ENCODE data around the gene CAMK1G. TPM values are rescaled to one million over a fixed set of nuclear protein-coding genes. Genes with fewer than 3 reads are reported as not detected.

The CAMK1G gene
- total and polyA plus RNA-seq, 2 experiments from 2014 or later, result 0.32 to 0.76 TPM

DNA sequence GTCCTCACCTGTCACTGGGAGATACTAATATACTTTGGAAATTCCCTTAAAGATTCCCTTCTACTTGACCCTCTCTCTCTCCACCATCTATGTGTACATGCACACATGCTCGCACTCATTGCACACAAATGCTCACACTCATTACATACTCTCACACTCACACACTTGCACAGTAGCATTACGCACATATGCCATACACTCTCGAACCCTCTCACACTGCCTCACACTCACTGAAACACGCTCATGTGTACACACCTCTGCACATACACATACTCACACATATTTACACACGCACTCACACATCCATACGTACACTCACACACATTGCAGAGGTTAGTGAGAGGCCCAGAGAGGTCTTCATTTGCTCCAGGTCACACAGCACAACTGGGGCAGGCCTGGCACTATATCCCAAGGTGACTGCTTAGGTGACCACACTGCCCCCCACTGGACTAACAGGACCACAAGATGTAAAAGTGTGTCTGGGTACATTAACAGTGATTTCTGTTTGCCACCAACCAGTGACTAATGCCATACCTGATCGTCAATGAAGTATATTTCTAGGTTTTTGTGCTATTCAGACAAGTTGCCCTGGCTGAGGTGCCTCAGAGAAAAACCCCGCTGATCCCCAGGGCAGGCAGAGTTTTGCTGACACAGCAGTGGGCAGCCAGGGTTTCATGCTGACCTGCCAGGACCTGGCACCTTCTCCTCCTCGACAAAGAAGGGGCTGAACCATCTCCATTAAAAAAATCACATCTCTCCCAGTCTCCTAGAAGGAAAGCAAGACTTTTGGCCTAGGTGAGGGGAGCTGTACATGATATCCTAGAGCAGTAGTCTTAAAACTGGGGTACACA is 28.5 kb upstream of the CAMK1G start:
- Mint-ChIP-seq H3K4me3 (no peak overlapping the region), H3K27ac (no peak overlapping the region), H3K9me3 (no peaks in the 10 kb centered on the region), H3K36me3 (ENCODE audit: low read depth) (no peaks in the 10 kb centered on the region), H3K27me3 (ENCODE audit: insufficient read depth, low read depth, poor library complexity) (peaks cover 2% of the 10 kb centered on the region), H3K4me1 (peaks cover 17% of the 10 kb centered on the region)
- H3K9me2 ChIP-seq (ENCODE audit: insufficient read depth), result no peaks in the 10 kb centered on the region
- no peaks in the 10 kb centered on the region for H3K27me3 ChIP-seq (ENCODE audit: insufficient read depth)
- ATAC-seq (peak; percentile 26; the same call in 1 of the 3 replicates), DNase-seq (ENCODE audit: low spot score) (peak; percentile 38)
- H4K20me1 ChIP-seq (replicated peaks; ENCODE audit: insufficient read depth), result no peaks in the 10 kb centered on the region
- no peak overlapping the region for H2AFZ ChIP-seq
- no peaks in the 10 kb centered on the region; the same call in 1 of the 2 replicates for H3F3A ChIP-seq (replicated peaks; ENCODE audit: low read depth)
- H3K4me1 ChIP-seq (ENCODE audit: insufficient read depth), result peaks cover 45% of the 10 kb centered on the region
- H3K36me3 ChIP-seq (ENCODE audit: insufficient read depth), result no peaks in the 10 kb centered on the region
- no peak overlapping the region for H3K27ac ChIP-seq (ENCODE audit: low read depth)
- H3K79me2 ChIP-seq (replicated peaks; ENCODE audit: insufficient read depth), result no peaks in the 10 kb centered on the region
- TF ChIP-seq, protein P1, sequence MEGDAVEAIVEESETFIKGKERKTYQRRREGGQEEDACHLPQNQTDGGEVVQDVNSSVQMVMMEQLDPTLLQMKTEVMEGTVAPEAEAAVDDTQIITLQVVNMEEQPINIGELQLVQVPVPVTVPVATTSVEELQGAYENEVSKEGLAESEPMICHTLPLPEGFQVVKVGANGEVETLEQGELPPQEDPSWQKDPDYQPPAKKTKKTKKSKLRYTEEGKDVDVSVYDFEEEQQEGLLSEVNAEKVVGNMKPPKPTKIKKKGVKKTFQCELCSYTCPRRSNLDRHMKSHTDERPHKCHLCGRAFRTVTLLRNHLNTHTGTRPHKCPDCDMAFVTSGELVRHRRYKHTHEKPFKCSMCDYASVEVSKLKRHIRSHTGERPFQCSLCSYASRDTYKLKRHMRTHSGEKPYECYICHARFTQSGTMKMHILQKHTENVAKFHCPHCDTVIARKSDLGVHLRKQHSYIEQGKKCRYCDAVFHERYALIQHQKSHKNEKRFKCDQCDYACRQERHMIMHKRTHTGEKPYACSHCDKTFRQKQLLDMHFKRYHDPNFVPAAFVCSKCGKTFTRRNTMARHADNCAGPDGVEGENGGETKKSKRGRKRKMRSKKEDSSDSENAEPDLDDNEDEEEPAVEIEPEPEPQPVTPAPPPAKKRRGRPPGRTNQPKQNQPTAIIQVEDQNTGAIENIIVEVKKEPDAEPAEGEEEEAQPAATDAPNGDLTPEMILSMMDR (conservative IDR thresholded peaks at IDR 0.05; ENCODE audit: low read depth in 2 of 2), result peak; percentile 54 to 71
- TF ChIP-seq STAT1 (IDR thresholded peaks at IDR 0.05; ENCODE audit: unreplicated experiment), result no peak
- no peak overlapping the region for H3K4me3 ChIP-seq
- no peak overlapping the region for H3K4me2 ChIP-seq

- H3K9me2 ChIP-seq (ENCODE audit: insufficient read depth), result no peaks in the 10 kb centered on the region
- H3F3A ChIP-seq (replicated peaks; ENCODE audit: low read depth), result no peaks in the 10 kb centered on the region; the same call in 1 of the 2 replicates
- ATAC-seq (peak; percentile 87), DNase-seq (ENCODE audit: low spot score) (peak; percentile 79)
- TF ChIP-seq, protein P2, sequence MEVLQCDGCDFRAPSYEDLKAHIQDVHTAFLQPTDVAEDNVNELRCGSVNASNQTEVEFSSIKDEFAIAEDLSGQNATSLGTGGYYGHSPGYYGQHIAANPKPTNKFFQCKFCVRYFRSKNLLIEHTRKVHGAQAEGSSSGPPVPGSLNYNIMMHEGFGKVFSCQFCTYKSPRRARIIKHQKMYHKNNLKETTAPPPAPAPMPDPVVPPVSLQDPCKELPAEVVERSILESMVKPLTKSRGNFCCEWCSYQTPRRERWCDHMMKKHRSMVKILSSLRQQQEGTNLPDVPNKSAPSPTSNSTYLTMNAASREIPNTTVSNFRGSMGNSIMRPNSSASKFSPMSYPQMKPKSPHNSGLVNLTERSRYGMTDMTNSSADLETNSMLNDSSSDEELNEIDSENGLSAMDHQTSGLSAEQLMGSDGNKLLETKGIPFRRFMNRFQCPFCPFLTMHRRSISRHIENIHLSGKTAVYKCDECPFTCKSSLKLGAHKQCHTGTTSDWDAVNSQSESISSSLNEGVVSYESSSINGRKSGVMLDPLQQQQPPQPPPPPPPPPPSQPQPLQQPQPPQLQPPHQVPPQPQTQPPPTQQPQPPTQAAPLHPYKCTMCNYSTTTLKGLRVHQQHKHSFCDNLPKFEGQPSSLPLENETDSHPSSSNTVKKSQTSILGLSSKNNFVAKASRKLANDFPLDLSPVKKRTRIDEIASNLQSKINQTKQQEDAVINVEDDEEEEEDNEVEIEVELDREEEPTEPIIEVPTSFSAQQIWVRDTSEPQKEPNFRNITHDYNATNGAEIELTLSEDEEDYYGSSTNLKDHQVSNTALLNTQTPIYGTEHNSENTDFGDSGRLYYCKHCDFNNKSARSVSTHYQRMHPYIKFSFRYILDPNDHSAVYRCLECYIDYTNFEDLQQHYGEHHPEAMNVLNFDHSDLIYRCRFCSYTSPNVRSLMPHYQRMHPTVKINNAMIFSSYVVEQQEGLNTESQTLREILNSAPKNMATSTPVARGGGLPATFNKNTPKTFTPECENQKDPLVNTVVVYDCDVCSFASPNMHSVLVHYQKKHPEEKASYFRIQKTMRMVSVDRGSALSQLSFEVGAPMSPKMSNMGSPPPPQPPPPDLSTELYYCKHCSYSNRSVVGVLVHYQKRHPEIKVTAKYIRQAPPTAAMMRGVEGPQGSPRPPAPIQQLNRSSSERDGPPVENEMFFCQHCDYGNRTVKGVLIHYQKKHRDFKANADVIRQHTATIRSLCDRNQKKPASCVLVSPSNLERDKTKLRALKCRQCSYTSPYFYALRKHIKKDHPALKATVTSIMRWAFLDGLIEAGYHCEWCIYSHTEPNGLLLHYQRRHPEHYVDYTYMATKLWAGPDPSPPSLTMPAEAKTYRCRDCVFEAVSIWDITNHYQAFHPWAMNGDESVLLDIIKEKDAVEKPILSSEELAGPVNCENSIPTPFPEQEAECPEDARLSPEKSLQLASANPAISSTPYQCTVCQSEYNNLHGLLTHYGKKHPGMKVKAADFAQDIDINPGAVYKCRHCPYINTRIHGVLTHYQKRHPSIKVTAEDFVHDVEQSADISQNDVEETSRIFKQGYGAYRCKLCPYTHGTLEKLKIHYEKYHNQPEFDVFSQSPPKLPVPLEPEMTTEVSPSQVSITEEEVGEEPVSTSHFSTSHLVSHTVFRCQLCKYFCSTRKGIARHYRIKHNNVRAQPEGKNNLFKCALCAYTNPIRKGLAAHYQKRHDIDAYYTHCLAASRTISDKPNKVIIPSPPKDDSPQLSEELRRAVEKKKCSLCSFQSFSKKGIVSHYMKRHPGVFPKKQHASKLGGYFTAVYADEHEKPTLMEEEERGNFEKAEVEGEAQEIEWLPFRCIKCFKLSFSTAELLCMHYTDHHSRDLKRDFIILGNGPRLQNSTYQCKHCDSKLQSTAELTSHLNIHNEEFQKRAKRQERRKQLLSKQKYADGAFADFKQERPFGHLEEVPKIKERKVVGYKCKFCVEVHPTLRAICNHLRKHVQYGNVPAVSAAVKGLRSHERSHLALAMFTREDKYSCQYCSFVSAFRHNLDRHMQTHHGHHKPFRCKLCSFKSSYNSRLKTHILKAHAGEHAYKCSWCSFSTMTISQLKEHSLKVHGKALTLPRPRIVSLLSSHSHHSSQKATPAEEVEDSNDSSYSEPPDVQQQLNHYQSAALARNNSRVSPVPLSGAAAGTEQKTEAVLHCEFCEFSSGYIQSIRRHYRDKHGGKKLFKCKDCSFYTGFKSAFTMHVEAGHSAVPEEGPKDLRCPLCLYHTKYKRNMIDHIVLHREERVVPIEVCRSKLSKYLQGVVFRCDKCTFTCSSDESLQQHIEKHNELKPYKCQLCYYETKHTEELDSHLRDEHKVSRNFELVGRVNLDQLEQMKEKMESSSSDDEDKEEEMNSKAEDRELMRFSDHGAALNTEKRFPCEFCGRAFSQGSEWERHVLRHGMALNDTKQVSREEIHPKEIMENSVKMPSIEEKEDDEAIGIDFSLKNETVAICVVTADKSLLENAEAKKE (CRISPR knock-in tag; IDR thresholded peaks at IDR 0.05), result peak; percentile 91
- no peak for TF ChIP-seq EZH2phosphoT487 (IDR thresholded peaks at IDR 0.05; ENCODE audit: unreplicated experiment)
- peaks cover 3% of the 10 kb centered on the region for H3K27me3 Mint-ChIP-seq (ENCODE audit: insufficient read depth, low read depth, poor library complexity)
- H3K27me3 ChIP-seq (ENCODE audit: insufficient read depth), result no peaks in the 10 kb centered on the region
- no peaks in the 10 kb centered on the region for H3K79me2 ChIP-seq (replicated peaks; ENCODE audit: insufficient read depth)
- peak overlapping the region; percentile 18; the same call in 1 of the 2 replicates for H3K27ac ChIP-seq (ENCODE audit: low read depth)
- H3K36me3 Mint-ChIP-seq (ENCODE audit: low read depth), result no peaks in the 10 kb centered on the region
- peak overlapping the region; percentile 16 for H3K4me3 ChIP-seq
- no peaks in the 10 kb centered on the region for H4K20me1 ChIP-seq (replicated peaks; ENCODE audit: insufficient read depth)
- peaks cover 44% of the 10 kb centered on the region for H3K4me1 ChIP-seq (ENCODE audit: insufficient read depth)
- H3K27ac Mint-ChIP-seq, result no peak overlapping the region; the same call in 1 of the 2 replicates
- no peak overlapping the region for H2AFZ ChIP-seq
- peak overlapping the region; percentile 43; the same call in 2 of the 3 replicates for H3K4me3 Mint-ChIP-seq
- no peaks in the 10 kb centered on the region for H3K36me3 ChIP-seq (ENCODE audit: insufficient read depth)
- peaks cover 21% of the 10 kb centered on the region for H3K4me1 Mint-ChIP-seq
- no peaks in the 10 kb centered on the region for H3K9me3 Mint-ChIP-seq
- H3K4me2 ChIP-seq, result peak overlapping the region; percentile 63
Measured at GRCh38 chr1:209556162-209556690, 27.3 kb upstream of the CAMK1G start.
